NOMO-1 treated with dmso at 0.1 percent for 144 hours (cell line): ENCODE measurements around the gene SGMS1.
A peak's percentile ranks its signal among the peaks of the same experiment; 100 is the strongest.
"Not testable (repeated sequence)": the region's sequence is repeated elsewhere in the genome, so short reads cannot be mapped to it uniquely, and the experiment has no call there.

Experiments used
- DNase-seq: peaks from one replicate; lab custom pipeline; 2025; ENCODE audit not compliant: unreplicated experiment; lab: John Stamatoyannopoulos, UW

Gene SGMS1

GRCh38 chr10:50384238-50384637 is 239.5 kb downstream of the SGMS1 start:
- DNase-seq: no peak

DNA sequence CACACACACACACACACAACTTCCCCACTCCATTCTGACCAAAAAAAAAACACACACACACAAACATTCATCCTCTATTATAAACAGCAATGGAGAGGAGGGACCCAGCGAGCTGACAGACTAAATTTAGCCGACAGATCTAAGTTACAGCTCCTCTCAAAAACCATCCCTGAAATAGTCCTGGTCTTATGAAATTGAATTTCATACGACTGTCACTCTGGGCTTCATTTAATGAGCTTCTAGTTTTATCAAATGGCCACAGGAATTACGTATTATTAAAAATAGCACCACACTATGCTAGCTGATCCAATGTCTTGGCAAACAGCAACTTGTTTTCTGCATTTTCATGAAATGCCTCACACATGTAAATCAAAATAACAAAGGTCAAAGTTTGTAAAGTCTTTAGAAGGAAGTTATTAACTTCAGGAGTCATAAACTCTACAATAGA is 241.2 kb downstream of the SGMS1 start:
- DNase-seq: no peak

GRCh38 chr10:50381642-50382041 is 242.1 kb downstream of the SGMS1 start:
- DNase-seq: no peak

DNA sequence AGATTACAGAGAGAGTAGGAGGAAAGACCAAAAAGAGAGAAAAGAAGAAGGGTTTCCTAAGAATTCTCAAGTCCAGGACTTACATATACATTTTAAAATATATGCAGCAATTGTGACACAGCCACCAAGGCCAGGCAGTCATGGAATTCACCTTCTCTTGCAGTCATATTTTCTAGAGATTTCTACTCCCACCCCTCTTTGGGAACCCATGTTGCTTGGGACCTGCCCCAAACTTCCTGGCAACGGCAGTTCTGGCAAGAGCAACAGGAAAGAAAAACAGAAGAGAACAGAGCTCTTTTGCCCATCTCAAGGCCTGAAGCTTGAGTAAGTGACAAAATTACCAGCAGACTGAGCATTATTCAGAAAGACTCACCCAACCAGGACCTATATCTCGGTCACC is 244.1 kb downstream of the SGMS1 start:
- DNase-seq: no peak

GRCh38 chr10:50375745-50376144 is 248.0 kb downstream of the SGMS1 start:
- DNase-seq: no peak

- DNase-seq: peak; percentile 79
Observed at GRCh38 chr10:50375051-50375452, 248.7 kb downstream of the SGMS1 start.

- no peak for DNase-seq
Observed at GRCh38 chr10:50373821-50374501, 249.8 kb downstream of the SGMS1 start.

GRCh38 chr10:50369931-50370330 is 253.8 kb downstream of the SGMS1 start:
- no peak for DNase-seq

DNA sequence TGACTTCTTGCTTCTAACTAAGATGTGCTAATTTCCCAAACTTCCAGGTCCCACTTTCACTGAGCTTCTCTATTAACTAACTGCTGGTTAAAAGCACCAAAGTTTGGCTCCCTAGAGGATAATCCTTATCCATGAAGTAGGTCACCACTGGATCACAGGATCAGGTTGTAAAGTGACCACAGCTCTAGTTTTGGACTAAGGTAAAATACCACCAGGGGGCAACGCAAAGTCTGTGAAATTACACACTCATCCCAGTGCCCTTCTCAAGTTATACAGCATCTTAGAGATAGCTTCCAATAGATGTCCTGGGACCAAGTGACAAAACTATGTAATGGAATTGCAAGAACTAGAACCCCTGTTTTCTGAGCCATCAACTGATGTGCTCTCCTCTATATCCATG is 256.0 kb downstream of the SGMS1 start:
- no peak for DNase-seq

DNA sequence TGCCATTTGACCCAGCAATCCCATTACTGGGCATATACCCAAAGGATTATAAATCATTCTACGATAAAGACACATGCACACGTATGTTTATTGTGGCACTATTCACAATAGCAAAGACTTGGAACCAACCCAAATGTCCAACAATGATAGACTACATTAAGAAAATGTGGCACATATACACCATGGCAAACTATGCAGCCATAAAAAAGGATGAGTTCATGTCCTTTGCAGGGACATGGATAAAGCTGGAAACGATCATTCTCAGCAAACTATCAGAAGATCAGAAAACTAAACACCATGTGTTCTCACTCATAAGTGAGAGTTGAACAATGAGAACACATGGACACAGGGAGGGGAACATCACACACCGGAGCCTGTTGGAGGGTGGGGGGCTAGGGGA is 257.3 kb downstream of the SGMS1 start:
- DNase-seq: not testable (repeated sequence)

DNA sequence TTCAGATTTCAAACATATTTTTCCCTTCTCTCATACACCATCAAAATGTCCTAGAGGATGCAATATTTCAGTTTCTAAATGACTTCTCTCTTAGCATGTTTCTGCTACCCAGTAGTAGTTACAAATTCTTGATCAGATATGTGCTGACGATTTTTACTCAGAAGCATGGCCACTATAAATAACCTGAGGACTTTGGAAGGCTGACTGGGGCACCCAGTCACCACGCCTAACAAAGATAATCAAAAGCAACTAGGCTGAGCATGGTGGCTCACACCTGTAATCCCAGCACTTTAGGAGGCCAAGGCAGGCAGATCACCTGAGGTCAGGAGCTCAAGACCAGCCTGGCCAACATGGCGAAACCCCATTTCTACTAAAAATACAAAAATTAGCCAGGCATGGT is 259.0 kb downstream of the SGMS1 start:
- DNase-seq: not testable (repeated sequence)

DNA sequence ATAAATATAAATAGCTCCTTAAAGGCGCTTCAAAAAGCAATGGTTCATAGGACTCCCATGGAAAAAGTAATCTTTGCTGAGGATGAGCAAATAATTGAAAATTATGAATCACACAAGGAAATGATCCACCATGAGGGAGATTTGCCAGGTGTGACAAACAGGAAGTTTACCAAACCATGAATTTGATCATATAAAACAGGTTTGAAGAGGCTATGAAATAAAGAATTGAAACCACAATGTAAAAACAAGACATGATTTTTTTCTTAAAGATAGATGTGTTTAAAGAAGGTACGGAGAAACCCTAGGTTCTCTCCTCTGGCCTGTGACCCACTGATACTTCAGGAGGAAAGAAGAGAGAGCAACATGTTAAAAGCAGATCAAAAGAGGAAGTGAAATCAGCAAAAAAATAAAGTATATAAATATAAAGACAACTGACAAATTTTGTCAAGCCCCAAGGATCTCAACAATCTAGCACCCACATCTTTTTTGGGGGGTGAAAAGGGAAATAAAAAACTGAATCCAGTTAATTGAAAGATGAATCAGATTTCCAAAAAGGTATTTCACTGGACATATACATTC is 261.1 kb downstream of the SGMS1 start:
- no peak for DNase-seq

- DNase-seq: no peak
Observed at GRCh38 chr10:50361946-50362345, 261.8 kb downstream of the SGMS1 start.

GRCh38 chr10:50360077-50360850 is 263.5 kb downstream of the SGMS1 start:
- no peak for DNase-seq

DNA sequence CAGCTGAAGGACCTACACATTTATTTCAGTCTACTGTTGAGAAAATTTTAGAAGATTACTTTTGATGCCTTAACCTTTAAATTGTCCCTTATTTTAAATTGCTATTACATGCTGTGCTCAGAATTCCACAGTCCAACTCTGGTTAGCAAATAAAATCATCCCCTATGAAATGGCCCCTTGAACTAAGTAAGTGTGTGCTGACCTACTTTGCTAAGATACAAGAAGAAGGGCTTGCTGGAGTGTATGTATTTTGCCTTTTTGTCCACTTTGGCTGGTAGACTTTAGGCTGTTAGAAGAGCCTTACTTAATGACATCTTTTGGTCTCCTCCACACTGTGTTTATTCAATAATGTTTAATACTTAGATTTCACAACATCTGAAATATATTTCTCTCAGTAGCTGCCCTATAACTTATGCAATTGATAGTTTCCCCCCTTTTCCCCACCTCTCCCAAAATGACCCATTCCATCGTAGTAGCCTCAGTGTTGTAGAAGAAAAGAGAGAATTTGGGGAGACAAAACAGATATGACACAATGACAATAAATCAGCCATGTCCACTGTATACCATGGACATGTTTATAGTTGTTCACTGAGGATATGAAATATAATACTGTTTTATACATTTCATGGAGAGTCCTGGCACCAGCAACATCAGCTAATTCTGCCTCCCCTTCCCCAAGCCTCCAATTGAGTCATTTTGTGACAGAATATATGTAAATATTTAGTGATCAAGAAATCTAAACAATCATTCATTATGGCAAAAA is 264.6 kb downstream of the SGMS1 start:
- DNase-seq: no peak

DNA sequence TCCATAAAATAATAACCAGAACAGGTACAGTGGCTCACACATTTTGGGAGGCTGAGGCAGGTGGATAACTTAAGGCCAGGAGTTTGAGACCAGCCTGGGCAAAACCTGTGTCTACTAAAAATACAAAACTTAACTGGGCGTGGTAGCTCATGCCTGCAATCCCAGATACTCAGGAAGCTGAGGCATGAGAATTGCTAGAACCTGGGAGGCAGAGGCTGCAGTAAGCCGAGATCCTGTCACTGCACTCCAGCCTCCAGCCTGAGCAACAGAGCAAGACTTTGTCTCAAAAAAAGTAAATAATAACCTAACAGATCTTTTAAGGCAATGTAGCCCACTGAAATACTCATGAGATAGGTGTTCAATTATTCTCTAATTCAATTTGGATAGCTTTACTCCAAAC is 265.3 kb downstream of the SGMS1 start:
- no peak for DNase-seq

DNA sequence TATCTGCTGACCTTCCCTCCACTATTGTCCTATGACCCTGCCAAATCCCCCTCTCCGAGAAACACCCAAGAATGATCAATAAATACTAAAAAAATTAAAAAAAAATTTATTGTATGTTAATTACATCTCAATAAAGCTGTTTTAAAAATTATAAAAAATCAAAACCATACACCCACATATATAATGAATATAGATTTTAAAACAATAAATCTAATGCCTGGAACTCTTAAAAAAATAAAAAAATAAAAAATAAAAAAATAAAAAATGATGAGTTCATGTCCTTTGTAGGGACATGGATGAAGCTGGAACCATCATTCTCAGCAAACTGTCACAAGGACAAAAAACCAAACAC is 267.3 kb downstream of the SGMS1 start:
- DNase-seq: not testable (repeated sequence)

- not testable (repeated sequence) for DNase-seq
Observed at GRCh38 chr10:50355693-50356480, 267.9 kb downstream of the SGMS1 start.

DNA sequence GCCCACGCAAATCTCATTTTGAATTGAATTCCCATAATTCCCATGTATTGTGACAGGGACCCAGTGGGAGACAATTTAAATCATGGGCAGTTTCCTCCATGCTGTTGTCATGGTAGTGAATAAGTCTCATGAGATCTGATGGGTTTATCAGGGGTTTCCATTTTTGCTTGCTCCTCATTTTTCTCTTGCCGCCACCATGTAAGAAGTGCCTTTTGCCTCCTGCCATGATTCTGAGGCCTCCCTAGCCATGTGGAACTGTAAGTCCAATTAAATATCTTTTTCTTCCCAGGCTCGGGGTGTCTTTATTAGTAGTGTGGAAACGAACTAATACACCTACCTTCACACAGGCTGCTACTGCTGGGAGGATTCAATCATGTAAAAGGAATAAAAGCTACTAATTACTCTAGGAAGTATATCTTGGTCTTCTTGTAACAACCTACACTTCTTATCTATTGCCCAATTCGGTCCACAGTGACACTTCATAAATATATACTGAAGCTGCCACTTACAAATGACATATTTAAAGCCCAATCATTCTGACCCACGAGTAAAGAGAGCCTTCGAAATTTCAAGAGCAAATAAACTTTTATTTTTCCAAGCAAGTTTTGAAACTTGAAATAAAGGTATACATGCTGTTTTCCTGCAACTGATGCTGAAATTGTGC is 272.1 kb downstream of the SGMS1 start:
- DNase-seq: no peak

DNA sequence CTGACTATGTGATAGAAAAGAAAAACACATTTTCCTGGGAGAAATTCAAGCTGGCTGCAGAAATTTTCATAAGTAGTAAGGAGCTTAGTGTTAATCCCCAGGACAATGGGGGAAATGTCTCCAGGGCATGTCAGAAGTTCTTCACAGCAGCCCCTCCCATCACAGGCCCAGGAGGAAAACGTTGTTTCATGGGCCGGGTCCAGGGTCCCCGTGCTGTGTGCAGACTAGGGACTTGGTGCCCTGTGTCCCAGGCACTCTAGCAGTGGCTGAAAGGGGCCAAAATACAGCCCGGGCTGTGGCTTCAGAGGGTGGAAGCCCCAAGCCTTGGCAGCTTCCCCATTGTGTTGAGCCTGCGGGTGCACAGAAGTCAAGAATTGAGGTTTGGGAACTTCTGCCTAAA is 273.4 kb downstream of the SGMS1 start:
- DNase-seq: no peak
